ENCODE results near the gene MBNL2.

Gene MBNL2

DNA sequence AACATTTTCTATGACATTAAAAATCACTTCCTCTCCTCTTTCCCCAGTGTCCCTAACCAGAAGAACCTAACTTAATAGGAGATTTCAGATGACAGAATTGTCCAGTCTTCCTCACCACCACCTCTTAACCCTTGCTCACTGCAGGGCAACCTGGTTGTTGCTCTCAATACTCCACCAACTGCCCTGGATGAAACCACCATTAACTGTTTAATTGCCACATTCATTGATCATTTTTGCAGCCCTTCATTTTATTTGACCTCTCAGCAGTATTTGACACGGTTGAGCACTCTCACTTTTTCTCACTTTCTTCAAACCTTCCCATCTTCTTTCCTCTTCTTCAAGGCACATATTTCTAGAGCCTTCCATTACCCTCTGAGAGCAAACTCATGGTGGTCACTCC lies 84.0 kb downstream of the MBNL2 start:
- no peak for DNase-seq

DNA sequence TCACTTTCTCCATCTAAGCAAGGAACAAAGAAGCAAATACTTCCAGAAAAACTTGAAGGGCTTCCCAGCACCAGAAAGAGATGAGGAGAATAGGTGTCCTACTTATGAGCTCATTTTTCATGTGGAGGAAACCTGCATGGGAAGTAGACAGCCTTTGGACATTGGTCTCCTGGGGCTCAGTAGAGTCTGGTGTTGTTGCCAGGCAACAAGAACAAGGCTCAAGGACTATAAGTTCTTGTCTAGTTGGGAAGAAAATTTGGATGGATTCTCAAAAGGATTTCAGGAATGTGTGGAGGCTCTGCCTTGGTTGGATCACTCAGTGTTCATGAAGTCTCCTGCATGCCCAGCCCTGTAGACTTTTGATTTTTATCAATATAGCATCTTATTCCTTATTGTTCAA lies 84.5 kb downstream of the MBNL2 start:
- DNase-seq, result no peak

DNA sequence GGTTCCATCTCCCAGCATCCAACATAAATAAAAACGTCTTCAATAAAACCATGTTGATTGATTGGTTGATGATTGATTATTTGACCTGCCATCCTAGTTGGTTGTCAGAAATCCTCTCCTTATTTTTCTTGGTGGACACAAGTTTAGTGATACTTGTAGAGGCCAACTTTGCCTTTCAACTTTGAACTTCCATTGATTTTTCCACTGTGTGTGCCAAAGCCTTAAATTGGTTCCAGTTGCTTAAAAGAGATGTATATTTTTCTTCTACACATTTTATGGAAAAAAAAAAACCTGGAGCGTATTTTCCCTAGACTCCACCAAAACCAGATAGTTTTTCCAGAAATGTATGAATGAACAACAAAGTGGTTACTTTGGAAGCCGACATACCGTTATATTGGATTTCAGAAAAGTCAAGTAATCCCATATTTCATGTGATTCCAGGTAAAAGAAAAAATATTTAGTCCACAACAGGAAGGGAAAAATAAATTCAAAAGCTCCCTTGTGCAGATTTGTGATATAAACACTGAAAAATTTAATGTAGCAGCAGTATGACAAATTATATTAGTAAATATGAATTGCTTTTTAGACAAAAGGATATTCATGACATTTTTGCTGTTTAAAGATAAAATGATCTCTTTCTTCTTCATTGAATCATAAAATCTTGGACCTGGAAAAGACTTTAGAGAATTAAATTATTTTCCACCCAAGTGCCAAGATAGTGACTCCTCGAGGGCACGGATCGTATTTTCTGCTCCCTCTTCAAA lies 85.2 kb downstream of the MBNL2 start:
- DNase-seq, result no peak

DNA sequence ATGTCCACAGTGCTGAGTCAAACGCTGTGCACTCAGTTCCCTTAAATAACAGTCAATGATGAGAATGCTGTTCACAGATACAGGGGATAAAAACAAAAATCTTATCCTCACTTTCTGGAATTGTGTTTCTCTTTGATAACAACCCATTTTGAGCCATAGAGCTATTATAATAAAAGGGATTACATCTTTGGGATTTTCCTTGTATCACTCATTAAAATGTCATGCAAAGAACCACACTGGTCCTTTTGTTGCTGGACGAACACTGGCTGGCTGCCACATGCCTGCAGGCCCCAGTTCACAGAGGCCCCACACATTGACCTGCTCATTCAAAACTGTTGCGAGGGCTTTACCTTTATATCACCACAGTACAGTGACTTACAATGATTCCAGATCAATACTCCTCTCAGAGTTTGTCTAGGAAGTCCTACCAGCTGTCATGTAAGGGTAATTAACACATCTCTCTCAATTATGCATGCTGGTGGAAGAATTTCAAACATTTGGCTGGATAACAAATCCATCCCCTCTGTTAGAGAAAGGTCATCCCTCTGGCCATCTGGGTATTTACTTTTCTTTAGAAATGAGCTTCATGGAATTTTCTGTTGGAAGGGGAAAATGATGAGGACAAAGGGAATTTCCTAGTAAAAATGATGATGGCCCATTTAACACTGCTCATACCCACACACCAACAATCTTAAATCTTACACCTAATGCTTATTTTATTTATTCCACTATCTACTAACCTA lies 85.9 kb downstream of the MBNL2 start:
- no peak for DNase-seq

DNA sequence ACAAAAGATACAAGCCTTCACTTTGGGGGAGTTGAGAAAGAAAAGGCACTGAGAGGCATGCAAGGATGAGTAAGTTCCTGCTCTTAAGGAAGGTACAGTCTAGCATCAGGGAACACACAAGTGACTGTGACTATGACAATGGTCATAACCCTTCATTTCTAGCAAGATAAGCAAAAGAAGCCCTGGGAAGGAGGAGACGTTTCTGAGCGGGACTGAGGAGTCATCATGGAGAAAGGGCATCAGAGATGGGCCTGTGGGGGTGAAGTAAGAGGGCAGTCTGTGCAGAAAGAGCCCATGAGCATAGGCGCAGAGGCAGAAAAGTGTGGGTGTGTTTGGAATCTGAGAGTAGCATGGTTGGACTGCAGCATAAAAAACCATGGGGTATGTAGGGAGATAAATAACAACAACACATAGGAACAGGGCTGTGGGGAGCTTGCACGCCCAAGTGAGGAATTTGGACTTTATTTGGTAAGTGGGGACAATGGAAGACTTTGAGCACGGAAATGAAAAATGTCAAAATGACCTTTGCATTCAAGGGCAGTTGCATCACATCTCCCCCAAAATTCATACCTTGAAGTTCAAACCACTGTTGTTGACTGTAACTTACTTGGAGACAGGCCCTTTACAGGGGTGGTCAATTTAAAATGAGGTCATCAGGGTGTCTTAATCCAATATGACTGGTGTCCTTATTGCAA lies 86.7 kb downstream of the MBNL2 start:
- DNase-seq, result no peak

DNA sequence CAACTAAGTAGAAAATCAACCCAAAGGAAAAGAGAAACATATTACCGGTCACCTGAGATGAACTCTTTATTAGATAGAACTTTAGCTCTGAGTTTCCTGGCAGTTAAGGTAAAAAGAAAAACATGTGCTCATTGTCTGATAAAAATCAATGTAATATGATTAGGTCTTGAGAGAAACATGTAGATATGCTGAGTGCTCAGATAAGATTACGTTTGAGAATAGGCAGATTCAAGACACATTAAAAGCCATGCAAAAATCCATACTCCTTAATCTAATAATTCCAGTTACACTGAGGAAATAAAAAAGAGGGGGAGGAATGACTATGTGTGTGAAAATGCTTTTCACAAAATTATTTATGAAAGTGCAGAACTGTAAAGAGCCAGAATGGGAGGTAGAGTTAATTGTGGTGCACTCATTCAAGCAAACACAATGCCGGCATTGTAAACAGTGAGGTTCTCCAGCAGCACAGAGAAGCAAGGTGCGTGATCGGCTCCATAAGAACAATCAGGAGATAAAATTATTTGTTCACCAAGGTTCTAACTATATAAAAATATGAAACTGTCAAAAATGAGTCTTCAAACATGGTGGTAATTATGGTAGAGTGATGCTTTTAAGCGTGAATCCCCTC lies 88.8 kb downstream of the MBNL2 start:
- DNase-seq, result no peak

DNA sequence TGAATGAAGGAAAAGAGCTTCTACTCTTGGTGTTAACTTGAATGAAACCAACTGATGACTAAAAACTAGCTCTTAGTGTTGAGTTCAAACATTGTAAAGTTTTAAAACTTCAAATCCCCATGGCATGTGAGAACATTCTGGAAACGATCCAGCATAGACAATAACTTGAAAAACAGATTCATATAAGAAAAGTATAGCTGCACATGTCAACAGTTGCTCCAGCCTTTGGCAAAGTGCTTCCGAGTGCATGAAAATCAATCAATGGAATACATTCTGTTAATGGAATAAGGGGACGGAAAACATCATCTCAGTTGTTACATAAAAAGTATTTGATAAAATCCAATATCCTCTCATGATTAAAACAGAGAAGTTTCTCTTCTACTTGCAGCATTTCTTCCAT lies 89.8 kb downstream of the MBNL2 start:
- no peak for DNase-seq

DNA sequence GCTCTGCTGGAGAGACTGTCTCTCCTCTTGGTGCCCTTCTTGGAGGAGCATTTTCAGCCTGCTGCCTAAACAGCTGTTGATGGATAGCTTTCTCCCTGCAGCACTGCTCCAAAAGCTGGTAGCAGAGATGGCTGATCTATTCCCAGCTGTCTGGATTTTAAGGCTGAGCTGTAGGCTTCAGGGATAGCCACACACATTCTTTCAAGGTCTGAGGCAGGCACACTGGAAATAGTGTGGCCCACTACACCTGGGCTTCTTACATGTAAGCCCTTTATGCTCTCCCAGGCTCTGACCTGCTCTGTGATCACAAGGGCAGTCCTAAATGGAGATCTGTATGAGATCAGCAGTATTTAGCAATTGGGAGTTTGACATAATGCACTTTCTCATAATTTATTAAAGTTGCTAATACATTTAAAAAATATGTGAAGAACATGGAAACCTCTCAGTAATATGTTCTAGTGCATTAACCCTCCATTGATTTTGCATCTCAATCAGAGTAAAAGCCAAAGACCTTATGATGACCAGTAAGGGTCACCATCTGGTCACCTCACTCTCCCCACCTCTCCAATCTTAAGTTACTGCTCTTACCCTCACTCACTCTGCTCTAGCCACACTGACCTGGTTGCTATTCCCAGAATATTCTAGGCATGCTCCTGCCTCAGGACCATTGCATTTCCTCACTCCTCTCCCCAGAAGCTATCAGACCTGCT lies 91.6 kb downstream of the MBNL2 start:
- DNase-seq, result no peak

DNA sequence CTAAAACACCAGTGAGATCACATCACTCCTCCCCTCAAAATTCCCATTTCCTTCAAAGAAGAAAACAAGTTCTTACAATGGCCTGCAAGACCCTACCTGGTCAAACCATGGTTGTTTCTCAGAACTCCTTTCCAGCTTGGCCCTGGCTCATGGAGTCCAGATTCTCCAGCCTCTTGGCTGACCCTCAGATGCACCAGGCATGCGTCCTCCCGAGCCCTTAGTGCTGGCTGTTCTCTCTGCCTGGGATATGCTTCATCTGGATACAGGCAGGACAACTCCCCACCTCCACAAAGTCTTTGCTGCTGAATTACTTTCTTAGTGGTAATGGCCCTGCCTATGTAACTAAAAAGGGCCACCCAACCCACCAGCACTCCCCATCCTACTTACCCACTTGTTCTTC lies 94.3 kb downstream of the MBNL2 start:
- no peak for DNase-seq

DNA sequence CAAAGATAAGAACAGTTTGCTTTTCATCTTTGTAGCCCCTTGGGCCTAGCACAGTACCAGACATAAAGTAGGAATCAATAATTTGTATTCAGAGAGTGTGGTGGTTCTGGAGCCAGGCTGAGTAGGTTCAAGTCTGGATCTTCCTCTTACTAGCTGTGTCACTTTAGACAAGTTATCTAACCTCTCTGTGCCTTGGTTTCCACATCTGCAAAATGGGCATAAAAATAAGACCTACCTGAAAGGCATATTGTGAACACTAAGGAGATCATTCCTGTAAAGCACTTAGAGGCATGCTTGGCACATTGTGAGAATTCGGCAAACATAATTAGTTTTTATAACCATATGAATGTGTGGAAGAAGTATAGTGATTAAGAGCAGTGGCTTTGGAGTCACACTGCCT lies 95.8 kb downstream of the MBNL2 start:
- DNase-seq, result no peak

DNA sequence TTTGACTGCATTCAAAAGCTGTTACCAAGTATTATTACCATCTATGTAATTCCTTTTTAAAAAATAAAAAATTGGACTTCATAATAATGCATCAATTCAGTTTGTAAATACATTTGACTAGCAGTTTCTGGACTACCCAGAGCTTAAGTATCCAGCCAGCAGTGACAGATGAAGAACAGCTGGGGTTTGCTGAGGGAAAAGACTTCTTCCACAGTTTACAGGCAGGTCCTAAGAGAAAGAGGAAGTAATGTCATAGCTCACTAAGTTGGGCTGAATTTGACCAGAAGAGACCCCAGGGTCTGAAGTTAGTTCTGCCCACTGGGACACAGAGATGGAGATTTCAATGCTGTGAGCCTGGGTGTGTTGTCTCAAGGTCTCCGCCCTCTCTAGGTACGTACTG lies 96.4 kb downstream of the MBNL2 start:
- DNase-seq, result no peak

DNA sequence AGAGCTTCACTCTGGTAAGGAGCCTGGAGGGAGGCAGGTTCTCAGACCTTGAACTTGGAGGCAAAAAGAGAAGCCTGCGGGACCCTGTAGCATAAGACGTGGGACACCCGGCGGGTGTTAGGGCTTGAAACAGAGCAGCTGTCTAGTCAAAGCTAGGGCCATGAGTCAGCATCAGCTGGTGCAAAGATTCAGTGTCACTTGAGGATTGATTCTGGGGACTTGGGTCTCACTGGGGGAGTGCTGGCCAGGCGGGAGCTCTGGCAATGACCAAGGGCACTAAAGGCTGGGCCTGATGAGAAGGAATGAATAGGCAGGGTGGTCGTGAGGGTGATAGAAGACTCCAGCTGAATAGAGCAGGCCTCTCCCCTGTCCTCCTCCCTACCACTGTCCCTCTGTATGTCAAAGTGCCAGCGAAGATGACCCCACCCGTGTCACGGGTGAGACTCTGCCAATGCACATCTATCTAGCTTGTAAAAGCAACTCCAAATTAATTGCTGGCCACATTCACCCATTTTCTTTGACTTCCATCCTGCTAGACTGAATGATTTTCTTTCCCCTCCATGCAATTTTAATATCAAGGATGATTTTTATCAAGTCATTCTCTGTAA lies 97.1 kb downstream of the MBNL2 start:
- DNase-seq, result no peak

DNA sequence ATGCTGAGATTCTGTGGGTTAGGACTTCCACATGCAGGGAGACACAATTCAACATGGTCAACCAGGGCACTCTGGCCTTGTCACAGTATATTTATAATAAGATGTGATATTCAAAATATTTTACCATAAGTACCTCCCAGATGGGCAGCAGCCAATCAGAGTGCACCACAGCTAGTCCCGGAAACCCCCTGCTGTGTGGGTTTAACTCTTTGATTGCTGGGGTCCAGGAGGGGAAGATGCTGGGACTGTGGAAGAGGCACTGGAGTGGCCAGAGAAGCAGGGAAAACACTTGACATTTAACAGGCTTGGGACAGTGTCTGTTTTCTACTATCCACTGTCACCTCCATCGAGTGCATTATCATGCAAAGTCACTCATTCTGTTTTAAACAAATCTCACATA lies 99.0 kb downstream of the MBNL2 start:
- DNase-seq, result no peak

DNA sequence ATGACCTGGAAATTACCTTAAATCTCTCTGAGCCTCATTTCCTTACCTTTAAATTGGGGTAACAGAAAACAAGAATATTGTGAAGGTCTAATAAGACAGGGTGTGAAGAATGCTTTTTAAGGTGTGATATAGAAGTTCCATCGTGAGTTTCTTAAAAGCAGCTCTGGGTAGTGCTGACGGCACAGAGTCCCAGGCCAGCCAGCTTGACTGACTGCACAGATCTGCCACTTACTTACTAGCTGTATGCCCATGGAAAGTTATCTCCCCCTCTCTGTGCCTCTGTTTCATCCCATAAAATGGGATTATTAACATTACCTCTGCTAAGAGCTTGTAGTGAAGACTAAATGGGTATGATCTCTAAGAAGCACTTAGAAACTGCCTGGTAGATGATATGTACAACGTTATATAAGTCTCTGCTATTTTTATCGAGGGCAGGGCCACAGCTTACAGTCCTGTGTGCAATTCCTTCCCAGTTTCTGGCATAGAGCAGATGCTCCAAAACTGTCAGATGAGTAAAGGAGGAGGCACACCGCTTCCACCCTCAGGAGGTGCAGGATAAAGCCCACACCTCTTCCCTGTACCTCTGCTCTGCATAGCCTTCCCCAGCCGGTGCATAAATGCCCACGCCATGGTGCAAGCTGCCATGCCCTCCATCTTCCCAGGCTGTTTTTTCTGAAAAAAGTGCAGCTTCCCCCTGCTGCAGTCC lies 99.6 kb downstream of the MBNL2 start:
- DNase-seq, result no peak

DNA sequence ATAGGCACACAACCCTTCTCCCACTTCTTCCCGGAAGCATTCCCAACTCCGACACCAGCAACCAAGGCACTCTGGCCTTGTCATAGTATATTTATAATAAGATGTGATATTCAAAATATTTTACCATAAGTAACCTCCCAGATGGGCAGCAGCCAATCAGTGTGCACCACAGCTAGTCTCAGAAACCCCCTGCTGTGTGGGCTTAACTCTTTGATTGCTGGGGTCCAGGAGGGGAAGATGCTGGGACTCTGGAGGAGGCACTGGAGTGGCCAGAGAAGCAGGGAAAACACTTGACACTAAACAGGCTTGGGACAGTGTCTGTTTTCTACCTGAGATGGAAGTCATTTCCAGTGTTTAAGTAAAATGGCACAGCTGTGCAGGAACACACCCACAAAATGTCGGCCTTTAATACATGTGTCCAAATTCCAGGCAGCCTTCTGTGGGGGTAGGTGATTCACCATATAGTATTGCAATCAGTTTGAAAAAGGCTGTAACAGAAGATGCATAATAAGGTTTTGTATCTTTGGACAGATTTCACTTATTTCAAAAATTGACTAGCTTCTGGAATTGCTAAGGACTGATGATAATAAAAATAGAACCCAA lies 100.7 kb downstream of the MBNL2 start:
- no peak for DNase-seq

DNA sequence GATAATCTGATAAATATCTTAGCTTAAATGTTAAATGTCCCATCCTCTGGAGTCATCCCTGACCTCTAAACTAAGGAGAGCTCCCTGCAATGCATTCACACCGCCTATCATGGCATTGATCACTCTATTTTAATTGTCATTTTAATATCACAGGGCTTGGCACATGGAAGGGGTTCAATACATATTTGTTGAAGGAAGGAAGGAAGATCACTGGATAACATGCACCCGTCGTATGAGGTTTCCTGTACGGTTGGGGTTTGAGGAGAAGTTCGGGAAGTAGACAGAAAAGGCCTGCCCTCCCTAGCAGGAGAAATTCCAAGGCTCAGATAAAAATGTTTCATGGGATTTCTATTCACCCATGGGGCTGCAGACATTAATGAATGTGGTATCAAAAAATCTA lies 102.0 kb downstream of the MBNL2 start:
- DNase-seq, result no peak

DNA sequence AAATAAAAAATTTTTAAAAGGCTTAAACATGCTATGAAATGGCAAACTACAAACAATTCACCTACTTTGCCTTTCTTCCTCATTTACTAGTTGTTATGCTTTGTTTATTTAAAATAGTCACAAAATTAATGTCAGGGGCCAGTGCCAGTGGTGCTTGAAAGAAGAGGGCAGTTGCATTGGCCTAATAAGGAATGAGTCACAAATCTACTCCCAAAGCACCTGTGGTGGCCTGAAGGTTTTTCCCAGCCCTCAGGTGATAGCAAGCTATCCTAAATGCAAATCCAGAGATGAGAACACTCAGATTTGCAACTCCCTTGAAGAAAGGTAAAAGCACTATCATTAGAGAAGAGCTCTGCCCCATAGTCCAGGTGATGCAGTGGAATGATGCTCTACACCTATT lies 103.6 kb downstream of the MBNL2 start:
- DNase-seq, result no peak

DNA sequence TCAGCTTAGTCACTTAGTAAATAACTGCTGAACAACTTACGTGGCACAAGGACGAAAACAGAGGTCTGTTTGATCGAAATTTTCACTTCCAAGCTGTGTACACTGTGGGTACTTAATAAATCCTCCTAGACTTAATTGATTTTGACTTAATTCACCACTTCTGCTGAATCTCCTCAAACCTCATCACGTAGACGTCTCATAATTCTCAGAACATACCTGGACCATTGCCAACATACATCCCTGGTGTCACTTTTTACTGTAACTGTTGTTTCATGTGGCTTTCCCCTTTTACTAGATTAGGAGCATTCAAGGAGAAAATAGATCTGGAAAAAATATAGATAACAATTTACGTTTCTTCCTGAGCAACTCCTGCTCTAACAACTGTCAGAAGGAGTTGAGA lies 105.0 kb downstream of the MBNL2 start:
- no peak for DNase-seq

DNA sequence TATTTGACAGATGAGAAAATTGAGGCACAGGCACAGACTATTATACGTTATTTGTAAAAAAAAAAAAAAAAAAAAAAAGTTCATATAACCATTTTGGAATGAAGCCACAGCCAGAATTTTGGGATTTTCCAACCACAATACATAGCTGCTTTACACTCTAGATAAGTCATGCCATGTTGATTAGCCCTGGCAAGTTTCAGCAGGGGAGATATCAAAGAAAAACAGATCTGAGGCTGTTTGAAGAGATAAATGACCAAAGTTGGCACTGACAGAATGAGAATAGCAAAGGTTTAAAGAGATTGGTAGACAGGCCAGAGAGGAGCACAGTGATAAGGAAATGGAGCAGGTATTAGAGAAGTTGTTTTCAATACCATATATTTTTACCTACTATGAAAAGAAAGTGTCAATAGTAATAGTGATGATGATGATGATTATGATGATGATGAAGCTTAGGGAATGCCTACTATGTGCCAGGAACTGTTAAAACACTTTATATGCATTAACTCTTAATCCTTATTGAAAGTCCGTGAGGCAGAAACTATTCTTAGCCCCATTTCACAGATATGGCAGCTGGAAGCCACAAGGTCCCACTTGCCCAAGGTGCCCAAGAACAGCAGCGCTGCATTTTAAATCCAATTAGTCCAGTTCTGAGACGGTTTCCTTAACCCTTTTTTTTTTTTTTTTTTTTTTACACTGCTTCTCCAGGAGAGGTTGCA lies 105.5 kb downstream of the MBNL2 start:
- DNase-seq, result no peak

DNA sequence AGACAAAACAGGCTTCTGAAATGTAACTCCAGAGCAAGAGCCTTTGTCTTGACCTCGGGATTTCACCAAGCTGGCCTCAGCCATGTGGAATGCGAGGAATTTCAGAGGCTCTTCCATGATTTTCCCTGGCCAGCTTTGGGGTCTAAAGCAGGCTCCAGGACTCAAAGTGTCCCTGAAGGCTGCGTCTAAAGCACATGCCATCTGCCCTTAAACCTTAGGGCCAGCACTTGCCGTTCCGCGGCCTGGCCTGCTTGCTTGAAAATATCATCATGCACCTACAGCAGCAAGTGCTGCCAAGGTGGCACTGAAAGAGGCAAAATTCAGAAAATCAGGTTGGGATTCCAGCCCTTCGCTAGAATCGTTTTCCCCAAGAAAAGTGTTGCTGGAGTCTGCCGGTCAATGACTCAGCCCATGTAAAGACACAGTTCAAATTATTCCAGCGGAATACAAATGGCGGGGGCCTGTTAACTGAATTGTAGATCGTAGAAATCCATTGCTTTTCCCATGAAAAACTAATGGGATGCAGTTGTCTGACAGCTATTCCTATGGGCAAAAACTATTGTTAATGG lies 106.2 kb downstream of the MBNL2 start:
- no peak for DNase-seq

Data from COR-L47 (cell line).